IMR-90 (cell line): ENCODE results near the gene PLBD1. TPM values are rescaled to one million over a fixed set of nuclear protein-coding genes. Genes with fewer than 3 reads are reported as not detected.

Source experiments
- ATAC-seq: fragments of 200-7000 bp; cut with Tn5 transposase; 2 replicates; pipeline ENCODE4 v1.9.1; 2020; ENCODE audit warnings: low read depth, mild to moderate bottlenecking, moderate library complexity
- BruUV-seq: library from RNA; stranded (reverse); fragments of 400-500 nt; replicated peaks from 2 replicates; lab custom pipeline; 2021; lab: Mats Ljungman, UMichigan
- CTCF ChIA-PET: fragments of 300-600 bp; formaldehyde crosslinking; extraction: SDS; loops from one replicate; lab custom pipeline; 2021; ENCODE audit warnings: antibody characterized with exemption; lab: Yijun Ruan, JAX
- POLR2A ChIA-PET: fragments of 300-600 bp; sonication (Branson Sonifier 250); formaldehyde crosslinking; loops from one replicate; lab custom pipeline; 2022; ENCODE audit warnings: antibody characterized with exemption; ENCODE audit not compliant: unreplicated experiment; lab: Charles Lee
- DNase-seq: peaks from one replicate; pipeline ENCODE4 v3.0.0; 2013
- H2AFZ ChIP-seq: replicated peaks from 2 replicates; pipeline ENCODE3; 2013; ENCODE audit warnings: low read length, mild to moderate bottlenecking; ENCODE audit not compliant: poor library complexity
- H2AK5ac ChIP-seq: 2 replicates; pipeline ENCODE4 v1.6.1; 2013; ENCODE audit warnings: low read depth, low read length, inconsistent platforms
- H2AK9ac ChIP-seq: replicated peaks from 2 replicates; pipeline ENCODE3; 2013; ENCODE audit warnings: mild to moderate bottlenecking, low read depth, low read length, moderate library complexity; ENCODE audit not compliant: poor library complexity
- H2BK120ac ChIP-seq: 2 replicates; pipeline ENCODE4 v1.6.1; 2013; ENCODE audit warnings: low read depth, low read length, inconsistent platforms
- H2BK15ac ChIP-seq: 3 replicates; pipeline ENCODE4 v1.6.1; 2013; ENCODE audit warnings: low read depth, low read length, inconsistent platforms
- H2BK20ac ChIP-seq: 2 replicates; pipeline ENCODE4 v1.6.1; 2013; ENCODE audit warnings: low read depth, mild to moderate bottlenecking, inconsistent platforms, low read length, moderate library complexity
- H2BK5ac ChIP-seq: 2 replicates; pipeline ENCODE4 v1.6.1; 2013; ENCODE audit warnings: mild to moderate bottlenecking, low read depth, low read length, inconsistent platforms; ENCODE audit not compliant: poor library complexity, severe bottlenecking
- H3K14ac ChIP-seq: replicated peaks from 2 replicates; pipeline ENCODE4 v1.6.1; 2013; ENCODE audit warnings: low read depth, low read length, inconsistent platforms
- H3K18ac ChIP-seq: 2 replicates; pipeline ENCODE4 v1.6.1; 2013; ENCODE audit warnings: low read depth, low read length, control low read depth
- H3K23ac ChIP-seq: 2 replicates; pipeline ENCODE4 v1.6.1; 2013; ENCODE audit warnings: low read depth, low read length, inconsistent platforms
- H3K27ac ChIP-seq: 2 replicates; pipeline ENCODE4 v1.5.1; 2013; ENCODE audit warnings: mild to moderate bottlenecking, control low read depth, low read length; ENCODE audit not compliant: insufficient read depth
- H3K27me3 ChIP-seq: 2 replicates; pipeline ENCODE4 v1.6.1; 2013; ENCODE audit warnings: low read length; ENCODE audit not compliant: control insufficient read depth, insufficient read depth
- H3K36me3 ChIP-seq: 2 replicates; pipeline ENCODE4 v1.6.1; 2013; ENCODE audit warnings: low read length, mixed read lengths; ENCODE audit not compliant: control insufficient read depth, insufficient read depth
- H3K4ac ChIP-seq: 2 replicates; pipeline ENCODE4 v1.6.1; 2013; ENCODE audit warnings: low read depth, low read length, inconsistent platforms
- H3K4me1 ChIP-seq: 2 replicates; pipeline ENCODE4 v1.6.1; 2013; ENCODE audit warnings: low read length, mixed read lengths; ENCODE audit not compliant: control insufficient read depth, insufficient read depth
- H3K4me2 ChIP-seq: 2 replicates; pipeline ENCODE4 v1.6.1; 2013; ENCODE audit warnings: low read depth, mild to moderate bottlenecking, control low read depth, low read length, moderate library complexity
- H3K4me3 ChIP-seq: 2 replicates; pipeline ENCODE4 v1.5.1; 2013; ENCODE audit warnings: low read depth, mild to moderate bottlenecking, control low read depth, low read length, moderate library complexity; ENCODE audit not compliant: insufficient read depth
- H3K56ac ChIP-seq: 2 replicates; pipeline ENCODE4 v1.6.1; 2013; ENCODE audit warnings: low read length, inconsistent platforms; ENCODE audit not compliant: insufficient read depth; ENCODE audit errors: extremely low read depth
- H3K79me1 ChIP-seq, 2 experiments: 2 replicates each; pipeline ENCODE4 v1.6.1; 2013; ENCODE audit warnings: low read length in 2 of 2, inconsistent platforms in 1 of 2, low read depth in 1 of 2
- H3K9ac ChIP-seq: 2 replicates; pipeline ENCODE4 v1.6.1; 2013; ENCODE audit warnings: low read depth, low read length, control low read depth
- H3K9me1 ChIP-seq: 2 replicates; pipeline ENCODE4 v1.6.1; 2013; ENCODE audit warnings: low read length, inconsistent platforms; ENCODE audit not compliant: insufficient read depth
- H3K9me3 ChIP-seq: 2 replicates; pipeline ENCODE4 v1.6.1; 2013; ENCODE audit warnings: low read length; ENCODE audit not compliant: control insufficient read depth, insufficient read depth
- H4K20me1 ChIP-seq: 2 replicates; pipeline ENCODE4 v1.6.1; 2013; ENCODE audit warnings: low read length, inconsistent platforms; ENCODE audit not compliant: insufficient read depth
- H4K5ac ChIP-seq: 2 replicates; pipeline ENCODE4 v1.6.1; 2013; ENCODE audit warnings: mild to moderate bottlenecking, low read depth, low read length, control low read depth
- H4K8ac ChIP-seq, 2 experiments: 2 replicates each; pipeline ENCODE4 v1.6.1; 2013; ENCODE audit warnings: low read depth in 2 of 2, low read length in 2 of 2, control low read depth in 1 of 2, inconsistent platforms in 1 of 2
- H4K91ac ChIP-seq: 2 replicates; pipeline ENCODE4 v1.6.1; 2013; ENCODE audit warnings: low read depth, low read length, inconsistent platforms; ENCODE audit not compliant: insufficient read depth
- POLR2A ChIP-seq: IDR thresholded peaks from 2 replicates; pipeline ENCODE4 v1.6.1; 2012; ENCODE audit warnings: mild to moderate bottlenecking, low read depth, low read length
- RAD21 ChIP-seq: IDR thresholded peaks from 2 replicates; pipeline ENCODE4 v1.6.1; 2012; ENCODE audit warnings: low read length, improper control_type of control experiment
- USF2 ChIP-seq: fragments of 150-350 bp; IDR thresholded peaks from 2 replicates; pipeline ENCODE4 v1.6.1; 2017; ENCODE audit warnings: mild to moderate bottlenecking, antibody characterized with exemption, low read length, low read depth
- WGBS, 2 experiments: methylation state at CpG; one replicate each; pipeline versions ENCODE4 v1.1.5 to v1.1.7; 2013; ENCODE audit warnings: missing lambda C conversion rate in 2 of 2; ENCODE audit not compliant: insufficient read length in 1 of 2; ENCODE audit errors: extremely low coverage in 2 of 2; 5-methylcytosine and 5-hydroxymethylcytosine counted together
- dilution Hi-C: fragments of 300-500 bp; cut with HindIII; formaldehyde crosslinking; loops from one replicate; pipeline ENCODE4 v1.14.3; 2018; ENCODE audit warnings: low sequenced_read_pairs; ENCODE audit not compliant: unreplicated experiment
- in situ Hi-C: fragments of 300-500 bp; cut with MboI; formaldehyde crosslinking; loops from 3 replicates; pipeline ENCODE4 v1.14.3; 2019; ENCODE audit warnings: low sequenced_read_pairs, inconsistent platforms, mixed read lengths
- intact Hi-C: fragments of 100-400 bp; cut with micrococcal nuclease; formaldehyde crosslinking; loops from 2 replicates; pipeline ENCODE4 v1.10.0; 2022
- polyA plus RNA-seq, 3 experiments: library from polyadenylated mRNA; depleted of rRNA; stranded (reverse); fragments of >200 nt; gene quantifications; 2 replicates each; pipeline ENCODE4 v1.2.3, GENCODE V29; 2012; ENCODE audit warnings: low replicate concordance in 1 of 3
- total RNA-seq: library from RNA; depleted of rRNA; stranded (reverse); fragments of >200 nt; gene quantifications from 2 replicates; pipeline ENCODE4 v1.2.3, GENCODE V29; 2012

Gene PLBD1
- total and polyA plus RNA-seq, 2 of the 4 experiments (the other 2 are of a cell fraction): under 0.01 TPM; not detected in 1

- no peak overlapping the region for H4K5ac ChIP-seq
- H3K9ac ChIP-seq: no peak overlapping the region
- no peak overlapping the region for H4K91ac ChIP-seq
- in situ Hi-C loops: no loop called here
- TF ChIP-seq POLR2A: no peak
- no peak for TF ChIP-seq USF2
- no peak for TF ChIP-seq RAD21
- H3K4ac ChIP-seq: no peak overlapping the region
- ChIA-PET CTCF (interaction anchor here (0.6 kb wide), 1 partner anchor 415 kb away, joined by 3 read pairs; no protein-coding TSS in a partner anchor), POLR2A (no interaction called here)
- H2BK15ac ChIP-seq: no peak overlapping the region
- no peak overlapping the region for H3K18ac ChIP-seq
- H2AFZ ChIP-seq: no peak overlapping the region
- dilution Hi-C loops: no loop called here
- no peak overlapping the region for H2BK5ac ChIP-seq
- H3K56ac ChIP-seq: no peak overlapping the region
- H3K36me3 ChIP-seq: no peaks in the 10 kb centered on the region
- H3K27me3 ChIP-seq: no peaks in the 10 kb centered on the region
- no peak overlapping the region for H3K27ac ChIP-seq
- DNase-seq (no peak), ATAC-seq (no peak)
- no peak overlapping the region for H2BK20ac ChIP-seq
- no peaks in the 10 kb centered on the region for H3K9me3 ChIP-seq
- H4K8ac ChIP-seq: no peak overlapping the region
- no peak overlapping the region for H3K4me2 ChIP-seq
- WGBS, 2 experiments: no CpG with 5 or more reads among the region's 4 CpGs
- H3K4me1 ChIP-seq: no peaks in the 10 kb centered on the region
- H3K9me1 ChIP-seq: no peaks in the 10 kb centered on the region
- no peak overlapping the region for H3K23ac ChIP-seq
- BruUV-seq: no TSS peak
- H3K14ac ChIP-seq: no peak overlapping the region
- no peak overlapping the region for H2AK5ac ChIP-seq
- no peak overlapping the region for H3K4me3 ChIP-seq
- H2AK9ac ChIP-seq: no peak overlapping the region
- intact Hi-C loops: no loop called here
- no peak overlapping the region for H2BK120ac ChIP-seq
- no peaks in the 10 kb centered on the region for H4K20me1 ChIP-seq
- no peaks in the 10 kb centered on the region for H3K79me1 ChIP-seq
Measured at GRCh38 chr12:14547571-14547970, 20.1 kb downstream of the PLBD1 start.
